ENCODE data around the gene FAM162A. TPM values are rescaled to one million over a fixed set of nuclear protein-coding genes. Genes with fewer than 3 reads are reported as not detected.

The FAM162A gene
- total and polyA plus RNA-seq, 8 donors: 21.0 to 137 (median 50.2) TPM

DNA sequence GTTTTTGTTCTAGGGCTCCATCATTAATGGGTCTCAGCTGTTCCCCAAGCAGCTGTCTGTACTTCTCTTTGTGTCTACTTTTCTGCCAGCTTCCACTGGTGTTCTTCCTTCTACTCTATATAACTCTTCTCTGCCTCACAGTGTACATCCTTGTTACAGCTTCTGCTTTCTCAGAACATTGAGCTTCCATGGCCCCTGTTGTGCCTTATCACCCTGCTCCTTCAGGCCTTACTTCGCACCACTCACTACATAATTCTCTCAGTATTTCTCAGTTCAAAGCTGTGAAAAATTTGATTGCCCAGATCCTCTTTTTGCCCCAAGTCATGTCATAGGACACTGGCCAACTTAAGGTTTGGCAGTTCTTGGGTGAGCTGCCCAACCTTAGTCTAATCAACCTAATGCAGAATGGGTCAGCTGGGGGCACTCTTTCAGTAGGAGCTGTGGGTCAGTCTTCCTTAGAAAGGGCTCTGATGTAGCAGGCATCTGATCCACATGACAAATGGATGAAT is 30.0 kb upstream of the FAM162A start:
- no peaks in the 10 kb centered on the region for H3K27me3 ChIP-seq
- intact Hi-C loops (cut with DNase I; ENCODE audit: low total_unique reads): no loop called here
- H3K27ac ChIP-seq: no peak overlapping the region
- H3K36me3 ChIP-seq: peaks cover 0 to 17% (median 8%) of the 10 kb centered on the region in 4 donors
- DNase-seq: no peak
- H3K9me3 ChIP-seq: no peaks in the 10 kb centered on the region
- no peaks in the 10 kb centered on the region for H3K4me1 ChIP-seq
- H3K4me3 ChIP-seq: no peak overlapping the region
- WGBS, 5 donors: 89 to 98% (median 96%) methylated on average over 1 of the region's 1 CpG
- TF ChIP-seq POLR2A (IDR thresholded peaks at IDR 0.05): no peak
- TF ChIP-seq, protein P1, sequence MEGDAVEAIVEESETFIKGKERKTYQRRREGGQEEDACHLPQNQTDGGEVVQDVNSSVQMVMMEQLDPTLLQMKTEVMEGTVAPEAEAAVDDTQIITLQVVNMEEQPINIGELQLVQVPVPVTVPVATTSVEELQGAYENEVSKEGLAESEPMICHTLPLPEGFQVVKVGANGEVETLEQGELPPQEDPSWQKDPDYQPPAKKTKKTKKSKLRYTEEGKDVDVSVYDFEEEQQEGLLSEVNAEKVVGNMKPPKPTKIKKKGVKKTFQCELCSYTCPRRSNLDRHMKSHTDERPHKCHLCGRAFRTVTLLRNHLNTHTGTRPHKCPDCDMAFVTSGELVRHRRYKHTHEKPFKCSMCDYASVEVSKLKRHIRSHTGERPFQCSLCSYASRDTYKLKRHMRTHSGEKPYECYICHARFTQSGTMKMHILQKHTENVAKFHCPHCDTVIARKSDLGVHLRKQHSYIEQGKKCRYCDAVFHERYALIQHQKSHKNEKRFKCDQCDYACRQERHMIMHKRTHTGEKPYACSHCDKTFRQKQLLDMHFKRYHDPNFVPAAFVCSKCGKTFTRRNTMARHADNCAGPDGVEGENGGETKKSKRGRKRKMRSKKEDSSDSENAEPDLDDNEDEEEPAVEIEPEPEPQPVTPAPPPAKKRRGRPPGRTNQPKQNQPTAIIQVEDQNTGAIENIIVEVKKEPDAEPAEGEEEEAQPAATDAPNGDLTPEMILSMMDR (IDR thresholded peaks at IDR 0.05): no peak
- no peak for TF ChIP-seq EP300 (IDR thresholded peaks at IDR 0.05)
- TF ChIP-seq POLR2AphosphoS5 (IDR thresholded peaks at IDR 0.05): no peak

DNA sequence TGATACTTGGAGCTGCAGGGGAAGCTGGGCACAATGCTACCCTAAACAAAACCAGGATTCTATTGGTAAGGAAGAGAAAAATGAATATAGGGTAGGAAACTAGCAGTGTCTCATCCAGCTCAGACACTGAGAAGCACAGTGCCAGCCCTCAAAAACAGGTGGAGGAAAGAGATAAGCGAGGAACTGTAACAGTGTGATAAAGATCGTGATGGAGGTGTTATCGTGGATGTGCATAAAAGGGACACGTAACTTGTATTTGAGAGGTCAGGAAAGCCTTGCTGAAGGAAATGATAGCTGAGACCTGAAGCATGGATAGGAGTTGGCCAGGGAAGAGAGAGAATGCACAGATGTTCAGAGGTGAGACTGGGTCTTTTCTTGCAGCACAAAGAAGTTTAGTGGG is 28.4 kb upstream of the FAM162A start:
- intact Hi-C loops (cut with DNase I; ENCODE audit: low total_unique reads): no loop called here
- 44 to 75% (median 65%) methylated on average over 4 of the region's 4 CpGs for WGBS, 5 donors
- peaks cover 0 to 20% (median 10%) of the 10 kb centered on the region in 4 donors for H3K36me3 ChIP-seq
- H3K4me3 ChIP-seq: no peak overlapping the region
- H3K9me3 ChIP-seq: no peaks in the 10 kb centered on the region
- H3K27ac ChIP-seq: no peak overlapping the region
- no peaks in the 10 kb centered on the region for H3K27me3 ChIP-seq
- H3K4me1 ChIP-seq: no peaks in the 10 kb centered on the region
- DNase-seq: no peak
- TF ChIP-seq, protein P1 (IDR thresholded peaks at IDR 0.05): no peak
- TF ChIP-seq POLR2AphosphoS5 (IDR thresholded peaks at IDR 0.05) (no peak), EP300 (IDR thresholded peaks at IDR 0.05) (no peak), POLR2A (IDR thresholded peaks at IDR 0.05) (no peak)

DNA sequence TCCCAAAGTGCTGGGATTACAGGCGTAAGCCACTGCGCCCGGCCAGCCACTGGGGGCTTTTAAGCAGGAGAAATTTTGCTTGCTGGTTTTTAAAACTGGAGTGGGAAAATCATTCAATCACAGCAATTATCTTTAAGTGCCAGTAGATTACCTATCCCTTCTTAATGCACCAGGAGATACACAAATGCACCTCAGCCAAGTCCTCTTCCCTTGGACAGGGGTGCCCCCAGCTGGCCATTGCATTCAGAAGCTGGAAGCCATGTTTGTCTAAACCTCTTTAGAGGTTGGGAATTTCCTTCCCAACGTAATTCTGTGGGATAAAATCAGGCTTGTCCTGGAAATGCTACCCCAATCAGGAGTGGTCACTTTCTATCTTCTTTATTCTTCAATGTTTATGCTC is 27.6 kb upstream of the FAM162A start:
- peak; percentile 67 to 76 for DNase-seq

DNA sequence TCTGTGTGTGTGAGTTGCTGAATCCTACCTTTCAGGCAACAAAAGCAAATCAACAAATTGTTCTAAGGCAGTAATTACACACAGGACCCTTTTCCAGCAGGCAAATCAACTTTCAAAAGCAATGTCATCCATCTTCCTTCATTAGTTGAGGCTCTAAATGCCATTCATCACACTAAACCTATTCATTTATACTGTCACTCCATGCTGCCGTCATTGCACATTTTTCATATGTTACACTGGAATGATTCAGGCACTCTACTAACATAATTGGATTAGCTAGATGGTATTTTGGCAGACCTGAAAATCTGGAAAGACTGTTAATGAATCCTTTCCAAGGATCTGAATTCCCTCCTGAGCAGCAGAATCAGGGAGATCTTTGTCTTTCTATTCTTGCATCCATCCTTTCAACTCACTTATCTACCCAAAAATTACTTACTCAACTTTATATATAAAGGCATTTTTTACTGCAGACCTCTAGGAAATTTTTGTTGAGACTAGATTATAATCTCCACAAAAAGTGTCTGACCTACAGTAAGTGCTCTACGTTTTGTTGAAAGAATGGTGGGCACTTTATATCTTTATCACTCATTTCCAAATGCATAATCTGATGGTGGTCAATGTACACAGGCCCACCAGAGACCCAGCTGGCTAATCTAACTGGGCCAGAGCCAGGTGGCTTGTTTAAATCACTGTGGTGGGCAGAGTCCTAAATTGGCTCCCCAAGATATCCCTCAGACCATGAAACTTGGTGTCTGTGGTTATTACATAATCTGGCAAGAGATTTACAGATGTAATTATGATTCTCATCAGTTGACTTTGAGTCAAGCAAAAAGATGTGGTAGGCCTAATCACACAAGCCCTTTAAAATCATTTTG is 25.9 kb upstream of the FAM162A start:
- peaks cover 0 to 43% (median 30%) of the 10 kb centered on the region in 4 donors for H3K36me3 ChIP-seq
- H3K27me3 ChIP-seq: no peaks in the 10 kb centered on the region
- WGBS, 5 donors: 46 to 71% (median 63%) methylated on average over 2 of the region's 2 CpGs
- no peak overlapping the region for H3K4me3 ChIP-seq
- TF ChIP-seq EP300 (IDR thresholded peaks at IDR 0.05) (no peak), POLR2AphosphoS5 (IDR thresholded peaks at IDR 0.05) (no peak), POLR2A (IDR thresholded peaks at IDR 0.05) (no peak)
- TF ChIP-seq, protein P1 (IDR thresholded peaks at IDR 0.05): no peak
- H3K4me1 ChIP-seq: no peaks in the 10 kb centered on the region
- no peaks in the 10 kb centered on the region for H3K9me3 ChIP-seq
- DNase-seq: peak in 1 of 2 donors; percentile 16
- no peak overlapping the region for H3K27ac ChIP-seq
- intact Hi-C loops (cut with DNase I; ENCODE audit: low total_unique reads): no loop called here

More for the DNA sequence above, 27.6 kb upstream of the FAM162A start:
- Histone ChIP-seq H3K4me3 (no peak overlapping the region), H3K27ac (no peak overlapping the region), H3K4me1 (no peaks in the 10 kb centered on the region), H3K9me3 (no peaks in the 10 kb centered on the region), H3K27me3 (no peaks in the 10 kb centered on the region), H3K36me3 (peaks cover 0 to 28% (median 17%) of the 10 kb centered on the region in 4 donors)
- intact Hi-C loops (cut with DNase I; ENCODE audit: low total_unique reads): no loop called here
- TF ChIP-seq POLR2AphosphoS5 (IDR thresholded peaks at IDR 0.05) (no peak), POLR2A (IDR thresholded peaks at IDR 0.05) (no peak), EP300 (IDR thresholded peaks at IDR 0.05) (no peak)
- TF ChIP-seq, protein P1 (IDR thresholded peaks at IDR 0.05): peak in 5 of 7 experiments; percentile 13 to 49 (median 33)
- 53 to 69% (median 64%) methylated on average over 4 of the region's 4 CpGs for WGBS, 5 donors
